Cardiac muscle cell (in vitro differentiated cells and primary cell): ENCODE results near the gene BIRC6. TPM values are rescaled to one million over a fixed set of nuclear protein-coding genes. Genes with fewer than 3 reads are reported as not detected.
A peak's percentile ranks its signal among the peaks of the same experiment; 100 is the strongest.

Experiments
- DNase-seq, 2 donors: peaks; one replicate each; pipeline versions ENCODE4 v3.0.0 to v3.0.0-alpha.2; 2010 to 2017; ENCODE audit warnings: low read depth in 1 of 2, low spot score in 1 of 2
- H3K27ac ChIP-seq: fragments of 200-600 bp; sonication (generic); 2 replicates; pipeline ENCODE4 v1.5.1; 2016
- H3K27me3 ChIP-seq: fragments of 200-600 bp; sonication (generic); 2 replicates; pipeline ENCODE4 v1.6.0; 2016; ENCODE audit warnings: control low read depth
- H3K36me3 ChIP-seq: fragments of 200-600 bp; sonication (generic); 2 replicates; pipeline ENCODE4 v1.5.1; 2016; ENCODE audit warnings: control low read depth
- H3K4me1 ChIP-seq: fragments of 200-600 bp; sonication (generic); 2 replicates; pipeline ENCODE4 v1.8.1; 2017; ENCODE audit warnings: low read depth, mild to moderate bottlenecking, mixed run types
- H3K4me3 ChIP-seq: fragments of 200-600 bp; sonication (generic); 2 replicates; pipeline ENCODE4 v1.5.1; 2016; ENCODE audit warnings: mild to moderate bottlenecking
- H3K9me3 ChIP-seq: fragments of 200-600 bp; sonication (generic); 2 replicates; pipeline ENCODE4 v1.5.1; 2017; ENCODE audit warnings: low read depth, mild to moderate bottlenecking, control low read depth
- CTCF ChIP-seq: IDR thresholded peaks from 2 replicates; pipeline ENCODE4 v1.5.1; 2012; ENCODE audit warnings: low read depth, mild to moderate bottlenecking, low read length
- polyA plus RNA-seq: library from polyadenylated mRNA; unstranded; fragments of >200 nt; fragmentation: Nextera tagmentation; extraction: Ambion mirVana; gene quantifications from 2 replicates; pipeline ENCODE4 v1.2.1, GENCODE V29; 2016
- total RNA-seq: library from RNA; depleted of rRNA; stranded (reverse); fragments of >200 nt; gene quantifications from 2 replicates; pipeline ENCODE4 v1.2.3, GENCODE V29; 2016

The BIRC6 gene
- total and polyA plus RNA-seq, 2 experiments from 2014 or later, result 25.0 to 89.9 TPM

DNA sequence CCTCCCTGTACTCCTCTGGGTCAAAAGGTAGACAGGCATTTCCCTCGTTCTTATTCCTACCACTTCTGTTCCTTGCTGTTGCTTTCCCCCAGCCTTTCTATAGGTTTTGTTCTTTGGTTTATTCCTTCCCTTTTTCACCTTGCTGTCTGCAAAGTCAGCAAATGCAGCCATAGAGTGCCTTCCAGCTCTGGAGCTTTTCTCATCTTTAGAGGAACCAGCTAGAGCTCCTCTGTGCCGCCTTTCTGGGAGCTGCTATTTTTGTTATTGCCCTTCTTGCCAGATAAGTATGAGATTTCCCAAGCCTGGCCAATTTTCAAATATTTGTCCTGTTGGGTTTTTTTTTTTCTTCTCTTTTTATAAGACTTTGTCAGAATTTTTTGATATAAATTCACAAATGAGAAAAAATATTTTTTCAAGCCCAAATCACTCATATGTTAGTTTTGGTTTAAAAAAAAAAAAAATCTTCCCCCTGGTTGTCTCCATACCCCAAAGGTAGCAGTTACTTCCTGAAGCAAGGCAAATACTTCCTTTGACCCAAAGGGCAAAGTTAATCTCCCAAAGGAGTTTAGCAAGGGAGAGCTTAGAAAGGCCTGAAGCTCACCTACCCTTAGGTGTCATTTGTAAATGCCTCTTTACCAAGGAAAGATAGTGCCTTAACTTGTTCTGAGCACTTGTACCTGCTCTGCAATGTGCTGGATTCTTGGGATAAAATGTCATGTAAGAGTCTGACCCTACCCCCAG, 265.9 kb downstream of the BIRC6 start:
- Histone ChIP-seq H3K4me3 (no peak overlapping the region), H3K27me3 (no peaks in the 10 kb centered on the region), H3K9me3 (no peaks in the 10 kb centered on the region), H3K4me1 (no peaks in the 10 kb centered on the region), H3K27ac (peak overlapping the region; percentile 72), H3K36me3 (peaks cover 11% of the 10 kb centered on the region)
- peak in 1 of 2 donors; percentile 13 for DNase-seq
- no peak for TF ChIP-seq CTCF

DNA sequence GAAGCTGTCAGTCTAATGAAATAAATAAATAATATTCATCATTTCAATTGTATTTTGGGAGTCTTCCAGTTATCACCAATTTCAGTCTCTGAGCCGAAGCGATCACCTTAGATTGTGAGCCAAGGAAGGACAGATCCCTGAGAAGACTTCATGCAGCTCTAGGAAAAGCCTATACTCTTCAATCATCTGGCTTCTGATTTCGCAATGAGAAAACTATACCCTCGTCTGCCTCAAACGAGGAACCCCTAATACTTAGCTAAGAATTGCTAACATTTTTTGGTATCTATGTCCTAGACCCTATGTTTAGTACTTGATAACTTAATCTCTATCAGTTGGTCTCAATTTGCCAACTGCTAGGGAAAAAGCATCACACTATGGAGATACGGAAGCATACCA, 266.5 kb downstream of the BIRC6 start:
- no peak for TF ChIP-seq CTCF
- H3K27me3 ChIP-seq, result no peaks in the 10 kb centered on the region
- DNase-seq, result no peak
- H3K4me1 ChIP-seq, result no peaks in the 10 kb centered on the region
- H3K36me3 ChIP-seq, result peaks cover 6% of the 10 kb centered on the region
- H3K27ac ChIP-seq, result peak overlapping the region; percentile 72
- no peaks in the 10 kb centered on the region for H3K9me3 ChIP-seq
- no peak overlapping the region for H3K4me3 ChIP-seq

DNA sequence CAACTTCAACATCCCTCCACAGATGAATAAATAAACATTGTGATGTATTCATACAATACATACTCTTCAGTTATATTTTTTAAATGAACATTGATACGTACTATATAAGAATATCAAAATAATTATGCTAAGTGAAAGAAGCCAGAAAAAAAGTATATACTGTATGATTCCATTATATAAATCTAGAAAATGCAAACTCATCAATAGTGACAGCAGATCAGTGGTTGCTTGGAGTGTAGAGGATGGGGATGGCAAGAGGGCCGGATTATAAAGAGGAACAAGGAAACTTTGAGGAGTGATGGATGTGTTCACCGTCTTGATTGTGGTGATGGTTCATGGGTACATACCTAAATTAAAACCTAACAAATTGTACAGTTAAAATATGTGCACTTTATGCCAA, 268.0 kb downstream of the BIRC6 start:
- no peak for DNase-seq
- no peak for TF ChIP-seq CTCF
- peaks cover 3% of the 10 kb centered on the region for H3K4me1 ChIP-seq
- no peaks in the 10 kb centered on the region for H3K9me3 ChIP-seq
- H3K36me3 ChIP-seq, result no peaks in the 10 kb centered on the region
- no peaks in the 10 kb centered on the region for H3K27me3 ChIP-seq
- no peak overlapping the region for H3K27ac ChIP-seq
- no peak overlapping the region for H3K4me3 ChIP-seq

DNA sequence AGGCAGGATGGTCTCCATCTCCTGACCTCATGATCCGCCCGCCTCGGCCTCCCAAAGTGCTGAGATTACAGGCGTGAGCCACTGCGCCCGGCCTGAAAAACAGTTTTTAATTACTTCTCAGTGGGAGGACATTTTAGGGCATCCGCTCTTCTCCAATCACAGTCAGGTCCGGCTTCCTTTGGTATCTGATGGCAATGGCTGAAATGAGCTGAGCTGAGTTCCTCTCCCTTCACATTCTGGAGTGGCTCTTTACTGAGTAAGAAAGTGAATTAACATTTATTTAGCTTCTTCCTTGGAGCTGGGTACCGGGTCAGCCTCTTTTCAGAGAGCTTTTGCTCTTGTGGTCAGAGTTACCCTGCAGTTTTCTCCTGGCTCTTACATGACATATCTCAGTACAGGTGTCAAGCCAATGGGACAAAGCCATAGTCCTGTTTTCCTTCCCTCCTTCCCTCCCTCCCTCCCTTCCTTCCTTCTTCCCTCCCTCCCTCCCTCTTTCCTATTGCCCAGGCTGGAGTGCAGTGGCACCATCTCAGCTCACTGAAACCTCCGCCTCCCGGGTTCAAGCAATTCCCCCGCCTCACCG, 269.9 kb downstream of the BIRC6 start:
- DNase-seq, result no peak
- TF ChIP-seq CTCF, result no peak
- Histone ChIP-seq H3K9me3 (no peaks in the 10 kb centered on the region), H3K4me3 (peak overlapping the region; percentile 85), H3K27ac (no peak overlapping the region), H3K36me3 (peaks cover 6% of the 10 kb centered on the region), H3K4me1 (peaks cover 3% of the 10 kb centered on the region), H3K27me3 (no peaks in the 10 kb centered on the region)

DNA sequence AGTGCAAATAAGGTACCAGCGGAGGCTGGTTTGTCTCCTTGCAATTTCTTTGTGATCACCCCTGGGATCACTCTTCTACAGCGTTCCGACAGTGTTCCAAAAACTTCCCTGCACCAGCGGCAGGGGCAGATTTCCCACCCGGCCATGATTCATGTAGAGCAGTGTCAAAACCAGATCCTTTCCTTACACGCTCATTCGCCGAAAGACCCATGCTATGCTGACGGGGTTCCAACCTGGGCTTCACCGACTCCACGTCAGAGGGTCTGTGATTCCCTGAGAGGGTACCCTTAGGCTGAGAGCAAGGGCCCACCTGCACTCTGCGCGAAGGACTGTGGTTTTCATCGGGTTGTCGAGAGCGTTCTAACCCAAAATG, 270.6 kb downstream of the BIRC6 start:
- peak; percentile 40 for TF ChIP-seq CTCF
- DNase-seq, result peak; percentile 64 to 74
- Histone ChIP-seq H3K4me3 (peak overlapping the region; percentile 85), H3K27ac (no peak overlapping the region), H3K9me3 (no peaks in the 10 kb centered on the region), H3K36me3 (peaks cover 6% of the 10 kb centered on the region), H3K4me1 (peaks cover 3% of the 10 kb centered on the region), H3K27me3 (no peaks in the 10 kb centered on the region)
